Measurements from ENCODE around the gene DIDO1.

DNA sequence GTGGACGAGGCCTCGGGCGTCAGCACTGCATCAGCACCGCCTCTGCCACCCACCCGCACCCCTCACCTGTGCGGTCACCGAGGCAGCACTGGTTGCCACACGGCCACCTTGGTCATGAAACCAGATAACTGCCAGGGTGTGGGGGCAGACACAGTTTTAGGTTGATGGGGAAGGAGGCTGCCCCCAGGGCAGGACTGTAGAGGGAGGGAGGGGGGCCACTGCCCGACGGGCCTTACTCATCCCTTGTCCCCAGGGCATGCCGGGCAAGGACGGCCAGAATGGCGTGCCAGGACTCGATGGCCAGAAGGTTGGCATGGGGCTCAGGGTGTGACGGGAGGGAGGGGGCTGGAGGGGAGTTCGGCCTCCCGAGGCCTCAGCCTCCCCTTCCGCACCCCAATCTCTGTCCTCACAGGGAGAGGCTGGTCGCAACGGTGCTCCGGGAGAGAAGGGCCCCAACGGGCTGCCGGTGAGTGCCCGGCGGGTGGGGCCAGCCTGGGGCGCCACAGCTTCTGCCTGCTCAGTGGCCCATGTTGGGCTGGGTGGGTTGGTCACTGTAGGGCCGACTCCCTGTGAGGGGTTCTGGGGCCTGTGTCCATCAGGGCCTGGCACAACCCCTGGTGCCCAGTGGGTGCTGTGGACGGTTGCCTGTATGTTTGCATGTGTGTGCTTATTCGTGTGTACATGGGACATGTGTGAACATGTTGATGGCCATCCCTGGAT, 97.6 kb downstream of the DIDO1 start:
- TF ChIP-seq, protein P1, sequence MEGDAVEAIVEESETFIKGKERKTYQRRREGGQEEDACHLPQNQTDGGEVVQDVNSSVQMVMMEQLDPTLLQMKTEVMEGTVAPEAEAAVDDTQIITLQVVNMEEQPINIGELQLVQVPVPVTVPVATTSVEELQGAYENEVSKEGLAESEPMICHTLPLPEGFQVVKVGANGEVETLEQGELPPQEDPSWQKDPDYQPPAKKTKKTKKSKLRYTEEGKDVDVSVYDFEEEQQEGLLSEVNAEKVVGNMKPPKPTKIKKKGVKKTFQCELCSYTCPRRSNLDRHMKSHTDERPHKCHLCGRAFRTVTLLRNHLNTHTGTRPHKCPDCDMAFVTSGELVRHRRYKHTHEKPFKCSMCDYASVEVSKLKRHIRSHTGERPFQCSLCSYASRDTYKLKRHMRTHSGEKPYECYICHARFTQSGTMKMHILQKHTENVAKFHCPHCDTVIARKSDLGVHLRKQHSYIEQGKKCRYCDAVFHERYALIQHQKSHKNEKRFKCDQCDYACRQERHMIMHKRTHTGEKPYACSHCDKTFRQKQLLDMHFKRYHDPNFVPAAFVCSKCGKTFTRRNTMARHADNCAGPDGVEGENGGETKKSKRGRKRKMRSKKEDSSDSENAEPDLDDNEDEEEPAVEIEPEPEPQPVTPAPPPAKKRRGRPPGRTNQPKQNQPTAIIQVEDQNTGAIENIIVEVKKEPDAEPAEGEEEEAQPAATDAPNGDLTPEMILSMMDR (IDR thresholded peaks at IDR 0.05) = no peak
- no peak for TF ChIP-seq ZFX (IDR thresholded peaks at IDR 0.05; ENCODE audit: borderline replicate concordance)
